Loucy (cell line): ENCODE results near the gene TACR2.

Source experiments
- CTCF ChIP-seq: fragments of 200-600 bp; sonication (generic); conservative IDR thresholded peaks from 2 replicates; pipeline ENCODE4 v1.5.1; 2014; ENCODE audit warnings: mild to moderate bottlenecking, antibody characterized with exemption, low read length
- EZH2phosphoT487 ChIP-seq: fragments of 200-600 bp; IDR thresholded peaks from 2 replicates; pipeline ENCODE4 v1.6.1; 2018; ENCODE audit warnings: antibody characterized with exemption, mild to moderate bottlenecking, moderate library complexity, borderline replicate concordance

- TF ChIP-seq CTCF (no peak), EZH2phosphoT487 (no peak)
These were observed 11.9 kb downstream of the TACR2 start for GRCh38 chr10:69404786-69405185.
